Measurements from ENCODE around the gene CDHR1.
A peak's percentile ranks its signal among the peaks of the same experiment; 100 is the strongest.

The CDHR1 gene

GRCh38 chr10:84234479-84234878 lies 40.1 kb downstream of the CDHR1 start:
- DNase-seq, result no peak

- no peak for DNase-seq
Measured at GRCh38 chr10:84235096-84235495, 40.8 kb downstream of the CDHR1 start.

- no peak for DNase-seq
Measured at GRCh38 chr10:84236807-84237198, 42.5 kb downstream of the CDHR1 start.

- no peak for DNase-seq
Measured at GRCh38 chr10:84237199-84238051, 43.1 kb downstream of the CDHR1 start.

- no peak for DNase-seq
Measured at GRCh38 chr10:84238909-84239308, 44.6 kb downstream of the CDHR1 start.

GRCh38 chr10:84241185-84241790 lies 47.0 kb downstream of the CDHR1 start, which contains the start of gene LRIT1:
TSS of gene LRIT1 (minus strand) at chr10:84241546. CDS start at chr10:84241439, 107 bp downstream.
- no peak for DNase-seq

GRCh38 chr10:84243759-84244158 lies 49.4 kb downstream of the CDHR1 start:
- no peak for DNase-seq

GRCh38 chr10:84244651-84245270 lies 50.4 kb downstream of the CDHR1 start, which contains the start of gene RGR:
TSS of gene RGR (plus strand) at chr10:84245053. CDS start at chr10:84245091, 38 bp downstream.
- no peak for DNase-seq

GRCh38 chr10:84247496-84247895 lies 53.2 kb downstream of the CDHR1 start:
- DNase-seq, result no peak

GRCh38 chr10:84248794-84249193 lies 54.5 kb downstream of the CDHR1 start:
- no peak for DNase-seq

GRCh38 chr10:84254552-84255478 lies 60.5 kb downstream of the CDHR1 start:
- DNase-seq, result no peak

GRCh38 chr10:84256510-84257342 lies 62.4 kb downstream of the CDHR1 start:
- DNase-seq, result no peak

GRCh38 chr10:84257343-84258020 lies 63.1 kb downstream of the CDHR1 start:
- no peak for DNase-seq

- no peak for DNase-seq
Measured at GRCh38 chr10:84258034-84258695, 63.8 kb downstream of the CDHR1 start.

GRCh38 chr10:84261236-84261915 lies 67.0 kb downstream of the CDHR1 start:
- no peak for DNase-seq

GRCh38 chr10:84262190-84262956 lies 68.0 kb downstream of the CDHR1 start:
- no peak for DNase-seq

- DNase-seq, result no peak
Measured at GRCh38 chr10:84263716-84264115, 69.4 kb downstream of the CDHR1 start.

GRCh38 chr10:84264611-84265141 lies 70.3 kb downstream of the CDHR1 start:
- peak; percentile 45 for DNase-seq

GRCh38 chr10:84265418-84265817 lies 71.1 kb downstream of the CDHR1 start:
- no peak for DNase-seq

All from central memory CD4-positive, alpha-beta T cell (primary cell).